HEK293 (cell line): ENCODE measurements around the gene G2E3.

Experiments used
- CTCF ChIA-PET: fragments of 350-600 bp; formaldehyde crosslinking; extraction: SDS; loops from one replicate; lab custom pipeline; 2021; ENCODE audit warnings: antibody characterized with exemption; lab: Yijun Ruan, JAX
- POLR2A ChIA-PET: fragments of 300-600 bp; formaldehyde crosslinking; extraction: SDS; loops from one replicate; lab custom pipeline; 2020; ENCODE audit warnings: antibody characterized with exemption, inconsistent platforms; lab: Yijun Ruan, JAX
- H3K27ac ChIP-seq: fragments of 200-500 bp; sonication (Bioruptor generic); 2 replicates; pipeline ENCODE4 v1.5.1; 2014; ENCODE audit warnings: low read depth, low read length, control low read depth, inconsistent platforms; ENCODE audit errors: extremely low read depth
- H3K36me3 ChIP-seq, 2 experiments: fragments of 200-500 bp in 1 of 2; sonication (Bioruptor generic) in 1 of 2; 1 replicate in 1 of 2; 2 replicates in 1 of 2; pipeline ENCODE4 v1.5.1; 2014 to 2017; ENCODE audit warnings: inconsistent platforms in 2 of 2, low read length in 2 of 2; ENCODE audit not compliant: control insufficient read depth in 2 of 2, insufficient read depth in 1 of 2
- H3K4me1 ChIP-seq: fragments of 200-500 bp; sonication (Bioruptor generic); 2 replicates; pipeline ENCODE4 v1.5.1; 2014; ENCODE audit warnings: mild to moderate bottlenecking, low read length, inconsistent platforms; ENCODE audit not compliant: control insufficient read depth, insufficient read depth
- H3K4me3 ChIP-seq: 2 replicates; pipeline ENCODE4 v1.5.1; 2011; ENCODE audit warnings: low read depth, mild to moderate bottlenecking, control low read depth, low read length, moderate library complexity
- H3K9me3 ChIP-seq: fragments of 200-500 bp; sonication (Bioruptor generic); 2 replicates; pipeline ENCODE4 v1.5.1; 2014; ENCODE audit warnings: low read depth, low read length, inconsistent platforms; ENCODE audit not compliant: control insufficient read depth, insufficient read depth
- BCL6B ChIP-seq: fragments of 450-650 bp; formaldehyde crosslinking; IDR thresholded peaks from 2 replicates; pipeline ENCODE4 v1.5.1; 2017; ENCODE audit warnings: missing biosample characterization, missing genetic modification characterization
- GFI1B ChIP-seq: fragments of 450-650 bp; formaldehyde crosslinking; IDR thresholded peaks from 2 replicates; pipeline ENCODE4 v1.5.1; 2016; ENCODE audit warnings: missing biosample characterization, missing genetic modification characterization
- GLI4 ChIP-seq: fragments of 450-650 bp; formaldehyde crosslinking; IDR thresholded peaks from 2 replicates; pipeline ENCODE4 v1.5.1; 2016; ENCODE audit warnings: missing biosample characterization, missing genetic modification characterization
- KLF9 ChIP-seq: fragments of 450-650 bp; formaldehyde crosslinking; IDR thresholded peaks from 2 replicates; pipeline ENCODE4 v1.5.1; 2016; ENCODE audit warnings: missing biosample characterization, missing genetic modification characterization, low read depth
- PRDM1 ChIP-seq: fragments of 450-650 bp; formaldehyde crosslinking; IDR thresholded peaks from 2 replicates; pipeline ENCODE4; 2016; ENCODE audit warnings: missing biosample characterization, missing genetic modification characterization
- SETDB1 ChIP-seq: IDR thresholded peaks from one replicate; pipeline ENCODE4 v1.6.1; 2017; ENCODE audit warnings: mild to moderate bottlenecking, low read length, moderate library complexity, mixed read lengths; ENCODE audit not compliant: insufficient read length
- ZNF10 ChIP-seq: fragments of 450-650 bp; formaldehyde crosslinking; IDR thresholded peaks from 2 replicates; pipeline ENCODE4 v1.5.1; 2017; ENCODE audit warnings: missing biosample characterization, missing genetic modification characterization
- ZNF133 ChIP-seq: fragments of 450-650 bp; formaldehyde crosslinking; IDR thresholded peaks from 2 replicates; pipeline ENCODE4 v1.5.1; 2016; ENCODE audit warnings: missing biosample characterization, missing genetic modification characterization
- ZNF146 ChIP-seq: fragments of 450-650 bp; formaldehyde crosslinking; IDR thresholded peaks from 2 replicates; pipeline ENCODE4 v1.5.1; 2016; ENCODE audit warnings: missing biosample characterization, missing genetic modification characterization
- ZNF18 ChIP-seq: fragments of 450-650 bp; formaldehyde crosslinking; IDR thresholded peaks from 2 replicates; pipeline ENCODE4 v1.5.1; 2016; ENCODE audit warnings: missing biosample characterization, missing genetic modification characterization
- ZNF19 ChIP-seq: fragments of 450-650 bp; formaldehyde crosslinking; IDR thresholded peaks from 2 replicates; pipeline ENCODE4; 2016; ENCODE audit warnings: missing biosample characterization, missing genetic modification characterization, low read depth
- ZNF23 ChIP-seq: fragments of 450-650 bp; formaldehyde crosslinking; IDR thresholded peaks from 2 replicates; pipeline ENCODE4 v1.5.1; 2016; ENCODE audit warnings: missing biosample characterization, missing genetic modification characterization, borderline replicate concordance
- ZNF560 ChIP-seq: fragments of 450-650 bp; formaldehyde crosslinking; IDR thresholded peaks from 2 replicates; pipeline ENCODE4 v1.5.1; 2017; ENCODE audit warnings: missing biosample characterization, missing genetic modification characterization, borderline replicate concordance
- ZNF677 ChIP-seq: fragments of 450-650 bp; IDR thresholded peaks from 2 replicates; pipeline ENCODE4 v1.5.0; 2018; ENCODE audit warnings: missing biosample characterization, mild to moderate bottlenecking, missing genetic modification characterization, moderate library complexity
- ZNF777 ChIP-seq: fragments of 450-650 bp; formaldehyde crosslinking; IDR thresholded peaks from 2 replicates; pipeline ENCODE4 v1.5.1; 2017; ENCODE audit warnings: missing biosample characterization, missing genetic modification characterization, borderline replicate concordance
- ZSCAN30 ChIP-seq: fragments of 450-650 bp; IDR thresholded peaks from 2 replicates; pipeline ENCODE4 v1.5.1; 2018; ENCODE audit warnings: missing biosample characterization, mild to moderate bottlenecking, missing genetic modification characterization, moderate library complexity
- TF ChIP-seq, protein P1 (sequence below): fragments of 450-650 bp; formaldehyde crosslinking; optimal IDR thresholded peaks from 2 replicates; pipeline ENCODE3; 2016; ENCODE audit warnings: missing biosample characterization, mild to moderate bottlenecking, missing genetic modification characterization
- TF ChIP-seq, protein P2 (sequence below): fragments of 450-650 bp; formaldehyde crosslinking; IDR thresholded peaks from 2 replicates; pipeline ENCODE4 v1.5.1; 2016; ENCODE audit warnings: missing biosample characterization, missing genetic modification characterization

G2E3 gene

GRCh38 chr14:30584058-30584630 is 25.2 kb downstream of the G2E3 start:
- TF ChIP-seq ZNF10 (tag by site-specific recombination) (no peak), ZNF146 (tag by site-specific recombination) (peak; percentile 66; the same call in 1 of the 2 replicates)
- Histone ChIP-seq H3K36me3 (peaks cover 6 to 31% of the 10 kb centered on the region in 2 experiments), H3K9me3 (no peaks in the 10 kb centered on the region), H3K4me3 (no peak overlapping the region), H3K4me1 (no peaks in the 10 kb centered on the region), H3K27ac (no peak overlapping the region)
- POLR2A ChIA-PET = no interaction called here
- CTCF ChIA-PET = no interaction called here

GRCh38 chr14:30585204-30585603 is 26.2 kb downstream of the G2E3 start:
- peaks cover 6 to 40% of the 10 kb centered on the region in 2 experiments for H3K36me3 ChIP-seq

GRCh38 chr14:30587141-30587540 is 28.2 kb downstream of the G2E3 start:
- TF ChIP-seq, protein P1, sequence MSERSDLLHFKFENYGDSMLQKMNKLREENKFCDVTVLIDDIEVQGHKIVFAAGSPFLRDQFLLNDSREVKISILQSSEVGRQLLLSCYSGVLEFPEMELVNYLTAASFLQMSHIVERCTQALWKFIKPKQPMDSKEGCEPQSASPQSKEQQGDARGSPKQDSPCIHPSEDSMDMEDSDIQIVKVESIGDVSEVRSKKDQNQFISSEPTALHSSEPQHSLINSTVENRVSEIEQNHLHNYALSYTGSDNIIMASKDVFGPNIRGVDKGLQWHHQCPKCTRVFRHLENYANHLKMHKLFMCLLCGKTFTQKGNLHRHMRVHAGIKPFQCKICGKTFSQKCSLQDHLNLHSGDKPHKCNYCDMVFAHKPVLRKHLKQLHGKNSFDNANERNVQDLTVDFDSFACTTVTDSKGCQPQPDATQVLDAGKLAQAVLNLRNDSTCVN (tag by site-specific recombination) = no peak
- TF ChIP-seq ZNF18 (tag by site-specific recombination) = no peak
- TF ChIP-seq ZSCAN30 = no peak
- no peak for TF ChIP-seq KLF9 (tag by site-specific recombination)
- no peak for TF ChIP-seq ZNF677 (tag by site-specific recombination)
- no peak for TF ChIP-seq ZNF23 (tag by site-specific recombination)
- TF ChIP-seq ZNF777 (tag by site-specific recombination) = no peak
- no peak for TF ChIP-seq ZNF560
- no peak for TF ChIP-seq BCL6B (tag by site-specific recombination)
- TF ChIP-seq, protein P2, sequence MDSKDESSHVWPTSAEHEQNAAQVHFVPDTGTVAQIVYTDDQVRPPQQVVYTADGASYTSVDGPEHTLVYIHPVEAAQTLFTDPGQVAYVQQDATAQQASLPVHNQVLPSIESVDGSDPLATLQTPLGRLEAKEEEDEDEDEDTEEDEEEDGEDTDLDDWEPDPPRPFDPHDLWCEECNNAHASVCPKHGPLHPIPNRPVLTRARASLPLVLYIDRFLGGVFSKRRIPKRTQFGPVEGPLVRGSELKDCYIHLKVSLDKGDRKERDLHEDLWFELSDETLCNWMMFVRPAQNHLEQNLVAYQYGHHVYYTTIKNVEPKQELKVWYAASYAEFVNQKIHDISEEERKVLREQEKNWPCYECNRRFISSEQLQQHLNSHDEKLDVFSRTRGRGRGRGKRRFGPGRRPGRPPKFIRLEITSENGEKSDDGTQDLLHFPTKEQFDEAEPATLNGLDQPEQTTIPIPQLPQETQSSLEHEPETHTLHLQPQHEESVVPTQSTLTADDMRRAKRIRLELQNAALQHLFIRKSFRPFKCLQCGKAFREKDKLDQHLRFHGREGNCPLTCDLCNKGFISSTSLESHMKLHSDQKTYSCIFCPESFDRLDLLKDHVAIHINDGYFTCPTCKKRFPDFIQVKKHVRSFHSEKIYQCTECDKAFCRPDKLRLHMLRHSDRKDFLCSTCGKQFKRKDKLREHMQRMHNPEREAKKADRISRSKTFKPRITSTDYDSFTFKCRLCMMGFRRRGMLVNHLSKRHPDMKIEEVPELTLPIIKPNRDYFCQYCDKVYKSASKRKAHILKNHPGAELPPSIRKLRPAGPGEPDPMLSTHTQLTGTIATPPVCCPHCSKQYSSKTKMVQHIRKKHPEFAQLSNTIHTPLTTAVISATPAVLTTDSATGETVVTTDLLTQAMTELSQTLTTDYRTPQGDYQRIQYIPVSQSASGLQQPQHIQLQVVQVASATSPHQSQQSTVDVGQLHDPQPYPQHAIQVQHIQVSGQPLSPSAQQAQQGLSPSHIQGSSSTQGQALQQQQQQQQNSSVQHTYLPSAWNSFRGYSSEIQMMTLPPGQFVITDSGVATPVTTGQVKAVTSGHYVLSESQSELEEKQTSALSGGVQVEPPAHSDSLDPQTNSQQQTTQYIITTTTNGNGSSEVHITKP (tag by site-specific recombination) = no peak
- no peak for TF ChIP-seq ZNF19 (tag by site-specific recombination)
- no peak for TF ChIP-seq GLI4 (tag by site-specific recombination)
- TF ChIP-seq PRDM1 (tag by site-specific recombination) = no peak
- TF ChIP-seq ZNF146 (tag by site-specific recombination) = no peak
- no peak overlapping the region for H3K4me3 ChIP-seq
- no peak overlapping the region for H3K27ac ChIP-seq
- CTCF ChIA-PET = no interaction called here
- peaks cover 6 to 57% of the 10 kb centered on the region in 2 experiments; a peak in 2 of 3 replicates for H3K36me3 ChIP-seq
- POLR2A ChIA-PET = no interaction called here
- H3K4me1 ChIP-seq = no peaks in the 10 kb centered on the region
- no peaks in the 10 kb centered on the region for H3K9me3 ChIP-seq

More at GRCh38 chr14:30585204-30585603, 26.2 kb downstream of the G2E3 start:
- no peaks in the 10 kb centered on the region for H3K9me3 ChIP-seq
- ChIA-PET POLR2A (no interaction called here), CTCF (no interaction called here)
- no peak for TF ChIP-seq ZNF133 (tag by site-specific recombination)
- no peak for TF ChIP-seq GFI1B (tag by site-specific recombination)
- no peak for TF ChIP-seq KLF9 (tag by site-specific recombination)
- peak; percentile 82 for TF ChIP-seq SETDB1
- TF ChIP-seq, all 188 proteins: peak for 1
- Histone ChIP-seq H3K4me1 (no peaks in the 10 kb centered on the region), H3K4me3 (no peak overlapping the region), H3K27ac (no peak overlapping the region)
